HG02798 (cell line): ENCODE measurements around the gene GPRC5D.

ENCODE experiments used
- ATAC-seq: cut with Tn5 transposase; IDR thresholded peaks from one replicate; pipeline ENCODE4 v1.9.1; 2021; ENCODE audit warnings: mild to moderate bottlenecking; ENCODE audit not compliant: unreplicated experiment, poor library complexity

Gene GPRC5D

GRCh38 chr12:12912711-12913110 is 39.3 kb downstream of the GPRC5D start:
- ATAC-seq = no peak

GRCh38 chr12:12909995-12910420 is 42.0 kb downstream of the GPRC5D start:
- ATAC-seq = no peak

- ATAC-seq = no peak
Observed at GRCh38 chr12:12909228-12909994, 42.6 kb downstream of the GPRC5D start.

- no peak for ATAC-seq
Observed at GRCh38 chr12:12908711-12909110, 43.3 kb downstream of the GPRC5D start.

- no peak for ATAC-seq
Observed at GRCh38 chr12:12908252-12908651, 43.7 kb downstream of the GPRC5D start.

- ATAC-seq = no peak
Observed at GRCh38 chr12:12907552-12907951, 44.4 kb downstream of the GPRC5D start.

GRCh38 chr12:12903642-12904609 is 48.0 kb downstream of the GPRC5D start:
- ATAC-seq = no peak

GRCh38 chr12:12902036-12902435 is 49.9 kb downstream of the GPRC5D start:
- ATAC-seq = no peak

- no peak for ATAC-seq
Observed at GRCh38 chr12:12901158-12901791, 50.7 kb downstream of the GPRC5D start.

- ATAC-seq = no peak
Observed at GRCh38 chr12:12900786-12901157, 51.2 kb downstream of the GPRC5D start.

- peak; percentile 84 for ATAC-seq
Observed at GRCh38 chr12:12899530-12900380, 52.2 kb downstream of the GPRC5D start.

GRCh38 chr12:12898911-12899511 is 53.0 kb downstream of the GPRC5D start:
- ATAC-seq = no peak

- no peak for ATAC-seq
Observed at GRCh38 chr12:12898136-12898717, 53.7 kb downstream of the GPRC5D start.

- no peak for ATAC-seq
Observed at GRCh38 chr12:12897302-12897701, 54.7 kb downstream of the GPRC5D start.

- no peak for ATAC-seq
Observed at GRCh38 chr12:12896260-12896659, 55.7 kb downstream of the GPRC5D start.

- no peak for ATAC-seq
Observed at GRCh38 chr12:12893438-12893837, 58.5 kb downstream of the GPRC5D start.

GRCh38 chr12:12892681-12893141 is 59.3 kb downstream of the GPRC5D start:
- ATAC-seq = no peak

GRCh38 chr12:12891881-12892355 is 60.1 kb downstream of the GPRC5D start:
- ATAC-seq = no peak
